GM19463 (cell line): ENCODE results near the gene SRC.
A peak's percentile ranks its signal among the peaks of the same experiment; 100 is the strongest.

ENCODE experiments used
- ATAC-seq: cut with Tn5 transposase; IDR thresholded peaks from one replicate; pipeline ENCODE4 v1.9.1; 2021; ENCODE audit warnings: mild to moderate bottlenecking, moderate library complexity; ENCODE audit not compliant: unreplicated experiment

Gene SRC

GRCh38 chr20:37314617-37315016 lies 31.3 kb upstream of the SRC start:
- ATAC-seq: no peak

GRCh38 chr20:37315021-37315451 lies 30.9 kb upstream of the SRC start:
- ATAC-seq: no peak

GRCh38 chr20:37315452-37316110 lies 30.4 kb upstream of the SRC start:
- peak; percentile 56 for ATAC-seq

GRCh38 chr20:37316116-37316774 lies 29.7 kb upstream of the SRC start:
- peak; percentile 79 for ATAC-seq

GRCh38 chr20:37316775-37317170 lies 29.2 kb upstream of the SRC start:
- ATAC-seq: no peak

GRCh38 chr20:37317316-37317715 lies 28.6 kb upstream of the SRC start:
- ATAC-seq: no peak

GRCh38 chr20:37317994-37318640 lies 27.8 kb upstream of the SRC start:
- ATAC-seq: no peak

- ATAC-seq: no peak
Observed at GRCh38 chr20:37319151-37319671, 26.7 kb upstream of the SRC start.

GRCh38 chr20:37323985-37324384 lies 22.0 kb upstream of the SRC start:
- ATAC-seq: no peak

GRCh38 chr20:37325206-37325605 lies 20.7 kb upstream of the SRC start:
- no peak for ATAC-seq

GRCh38 chr20:37326666-37327065 lies 19.3 kb upstream of the SRC start:
- ATAC-seq: no peak

GRCh38 chr20:37327748-37328147 lies 18.2 kb upstream of the SRC start:
- ATAC-seq: no peak

GRCh38 chr20:37328149-37328945 lies 17.6 kb upstream of the SRC start:
- ATAC-seq: no peak

GRCh38 chr20:37329481-37330165 lies 16.3 kb upstream of the SRC start:
- ATAC-seq: no peak

- no peak for ATAC-seq
Observed at GRCh38 chr20:37330316-37330715, 15.6 kb upstream of the SRC start.

GRCh38 chr20:37331060-37331857 lies 14.7 kb upstream of the SRC start:
- no peak for ATAC-seq

- no peak for ATAC-seq
Observed at GRCh38 chr20:37333130-37333847, 12.7 kb upstream of the SRC start.

- ATAC-seq: no peak
Observed at GRCh38 chr20:37333848-37334318, 12.1 kb upstream of the SRC start.

- no peak for ATAC-seq
Observed at GRCh38 chr20:37334450-37334849, 11.5 kb upstream of the SRC start.
